Tibial artery (tissue), 4 donors: ENCODE measurements around the gene WDFY3.
A peak's percentile ranks its signal among the peaks of the same experiment; 100 is the strongest.

Experiments used
- DNase-seq, 2 donors: peaks; one replicate each; pipeline ENCODE4 v3.0.0-alpha.2; 2019
- H3K27ac ChIP-seq, 2 donors: fragments of 200-600 bp; sonication (generic) in 1 of 2; 1 replicate in 1 of 2; 2 replicates in 1 of 2; pipeline ENCODE4 v1.5.1; 2018 to 2019; ENCODE audit warnings: mild to moderate bottlenecking in 1 of 2
- H3K27me3 ChIP-seq, 2 donors: fragments of 200-600 bp; sonication (generic) in 1 of 2; one replicate each; pipeline versions ENCODE4 v1.5.1 to v1.6.0; 2016 to 2019
- H3K36me3 ChIP-seq, 3 donors: fragments of 200-600 bp; sonication (generic) in 2 of 3; one replicate each; pipeline ENCODE4 v1.5.1; 2016 to 2019; ENCODE audit warnings: mild to moderate bottlenecking in 2 of 3
- H3K4me1 ChIP-seq, 4 donors: fragments of 200-600 bp; sonication (generic) in 2 of 4; 1 replicate in 3 of 4; 2 replicates in 1 of 4; pipeline ENCODE4 v1.5.1; 2016 to 2019
- H3K4me3 ChIP-seq, 2 donors: fragments of 200-600 bp; sonication (generic) in 1 of 2; 1 replicate in 1 of 2; 2 replicates in 1 of 2; pipeline ENCODE4 v1.5.1; 2018 to 2019; ENCODE audit warnings: mild to moderate bottlenecking in 2 of 2
- H3K9me3 ChIP-seq, 3 donors: fragments of 200-600 bp; sonication (generic) in 1 of 3; one replicate each; pipeline ENCODE4 v1.5.1; 2016 to 2019
- CTCF ChIP-seq, 2 experiments: fragments of 200-600 bp in 1 of 2; fragments of 450-650 bp in 1 of 2; IDR thresholded peaks; one replicate each; pipeline ENCODE4 v1.5.1; 2017 to 2019; ENCODE audit warnings: antibody characterized with exemption in 2 of 2, mild to moderate bottlenecking in 1 of 2, moderate library complexity in 1 of 2
- intact Hi-C: fragments of 100-400 bp; cut with DNase I; formaldehyde crosslinking; loops from one replicate; pipeline ENCODE4 v1.15.0; 2023; ENCODE audit warnings: low total_unique reads

The WDFY3 gene

GRCh38 chr4:84937381-84937977 is 29.0 kb downstream of the WDFY3 start:
- peaks cover 0 to 12% (median 3%) of the 10 kb centered on the region in 3 donors for H3K9me3 ChIP-seq
- H3K4me1 ChIP-seq = peaks cover 0 to 63% (median 30%) of the 10 kb centered on the region in 4 donors
- no peaks in the 10 kb centered on the region for H3K36me3 ChIP-seq
- no peak for DNase-seq
- no peak for TF ChIP-seq CTCF (IDR thresholded peaks at IDR 0.05)
- H3K27ac ChIP-seq = peak overlapping the region; percentile 48
- intact Hi-C loops = no loop called here
- no peaks in the 10 kb centered on the region for H3K27me3 ChIP-seq
- H3K4me3 ChIP-seq = no peak overlapping the region

DNA sequence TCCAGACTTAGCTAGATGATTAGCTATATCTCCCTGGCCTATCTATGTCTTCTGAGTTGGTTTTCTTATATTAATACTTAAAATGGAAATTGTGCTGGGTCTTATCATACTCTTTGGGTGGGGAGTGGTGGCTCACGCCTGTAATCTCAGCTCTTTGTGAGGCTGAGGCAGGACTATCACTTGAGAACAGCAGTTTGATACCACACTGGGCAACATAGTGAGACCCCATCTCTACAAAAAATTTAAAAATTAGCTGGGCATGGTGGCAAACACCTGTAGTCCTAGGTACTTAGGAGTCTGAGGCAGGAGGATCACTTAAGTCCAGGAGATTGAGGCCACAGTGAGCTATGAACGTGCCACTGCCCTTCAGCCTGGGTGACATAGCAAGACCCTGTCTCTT is 30.4 kb downstream of the WDFY3 start:
- Histone ChIP-seq H3K36me3 (peaks cover 0 to 2% (median 0%) of the 10 kb centered on the region in 3 donors), H3K4me3 (no peak overlapping the region), H3K27ac (peak overlapping the region in 1 of 2 donors; percentile 48), H3K9me3 (peaks cover 0 to 4% (median 3%) of the 10 kb centered on the region in 3 donors), H3K27me3 (no peaks in the 10 kb centered on the region), H3K4me1 (peaks cover 0 to 77% (median 30%) of the 10 kb centered on the region in 4 donors)
- intact Hi-C loops = no loop called here
- DNase-seq = no peak
- TF ChIP-seq CTCF (IDR thresholded peaks at IDR 0.05) = no peak

DNA sequence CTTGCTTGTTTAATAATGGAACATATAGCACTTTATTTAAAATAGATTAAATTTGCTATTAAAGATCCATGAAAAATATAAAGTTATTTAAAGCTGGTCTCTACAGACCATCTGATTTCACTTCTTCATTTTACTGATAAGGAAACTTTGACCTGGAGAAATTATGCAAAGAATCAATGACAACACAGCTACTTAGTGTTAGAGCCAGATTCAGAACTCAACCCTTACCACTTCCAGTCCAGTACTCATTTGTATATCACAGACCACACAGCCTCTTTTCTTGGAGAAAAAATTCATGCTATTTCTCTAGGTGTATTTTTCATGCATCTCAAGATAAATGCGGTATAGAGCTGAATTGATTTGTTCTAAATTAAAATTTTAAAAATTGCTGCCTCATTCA is 34.0 kb downstream of the WDFY3 start:
- DNase-seq = no peak
- no peak for TF ChIP-seq CTCF (IDR thresholded peaks at IDR 0.05)
- H3K27me3 ChIP-seq = no peaks in the 10 kb centered on the region
- H3K27ac ChIP-seq = no peak overlapping the region
- H3K4me1 ChIP-seq = peaks cover 0 to 53% (median 11%) of the 10 kb centered on the region in 4 donors
- H3K4me3 ChIP-seq = no peak overlapping the region
- no peaks in the 10 kb centered on the region for H3K9me3 ChIP-seq
- peaks cover 0 to 18% (median 5%) of the 10 kb centered on the region in 3 donors for H3K36me3 ChIP-seq
- intact Hi-C loops = no loop called here

GRCh38 chr4:84931961-84932360 is 34.5 kb downstream of the WDFY3 start:
- TF ChIP-seq CTCF (IDR thresholded peaks at IDR 0.05) = no peak
- peak overlapping the region in 1 of 2 donors; percentile 9 for H3K27ac ChIP-seq
- H3K4me3 ChIP-seq = no peak overlapping the region
- DNase-seq = no peak
- intact Hi-C loops = no loop called here
- H3K9me3 ChIP-seq = no peaks in the 10 kb centered on the region
- H3K36me3 ChIP-seq = peaks cover 0 to 18% (median 5%) of the 10 kb centered on the region in 3 donors
- peaks cover 0 to 48% (median 6%) of the 10 kb centered on the region in 4 donors for H3K4me1 ChIP-seq
- no peaks in the 10 kb centered on the region for H3K27me3 ChIP-seq

GRCh38 chr4:84931274-84931673 is 35.2 kb downstream of the WDFY3 start:
- no peak for TF ChIP-seq CTCF (IDR thresholded peaks at IDR 0.05)
- Histone ChIP-seq H3K4me1 (peaks cover 0 to 41% (median 3%) of the 10 kb centered on the region in 4 donors), H3K27me3 (no peaks in the 10 kb centered on the region), H3K4me3 (no peak overlapping the region), H3K27ac (no peak overlapping the region), H3K9me3 (no peaks in the 10 kb centered on the region), H3K36me3 (peaks cover 0 to 18% (median 5%) of the 10 kb centered on the region in 3 donors)
- intact Hi-C loops = no loop called here
- DNase-seq = no peak
